Renal cortical epithelial cell (primary cell): ENCODE results near the gene TMEM60. TPM values are rescaled to one million over a fixed set of nuclear protein-coding genes. Genes with fewer than 3 reads are reported as not detected.
A peak's percentile ranks its signal among the peaks of the same experiment; 100 is the strongest.
"Not testable (repeated sequence)": the region's sequence is repeated elsewhere in the genome, so short reads cannot be mapped to it uniquely, and the experiment has no call there.

Experiments used
- DNase-seq: peaks from one replicate; pipeline ENCODE4 v3.0.0-alpha.2; 2011; ENCODE audit warnings: low read depth
- total RNA-seq: library from RNA; depleted of rRNA; stranded (reverse); fragments of >200 nt; gene quantifications from 2 replicates; pipeline ENCODE4 v1.2.3, GENCODE V29; 2014

TMEM60 gene
- 12.0 and 12.9 TPM in 2 replicates for total RNA-seq

GRCh38 chr7:77798394-77799077 is at the start of gene TMEM60, which contains the start of gene PHTF2:
TMEM60 (minus strand) TSS chr7:77798434; CDS start chr7:77794373, 4,061 bp downstream.
PHTF2 (plus strand) TSS chr7:77798773.
- peak; percentile 99 for DNase-seq

DNA sequence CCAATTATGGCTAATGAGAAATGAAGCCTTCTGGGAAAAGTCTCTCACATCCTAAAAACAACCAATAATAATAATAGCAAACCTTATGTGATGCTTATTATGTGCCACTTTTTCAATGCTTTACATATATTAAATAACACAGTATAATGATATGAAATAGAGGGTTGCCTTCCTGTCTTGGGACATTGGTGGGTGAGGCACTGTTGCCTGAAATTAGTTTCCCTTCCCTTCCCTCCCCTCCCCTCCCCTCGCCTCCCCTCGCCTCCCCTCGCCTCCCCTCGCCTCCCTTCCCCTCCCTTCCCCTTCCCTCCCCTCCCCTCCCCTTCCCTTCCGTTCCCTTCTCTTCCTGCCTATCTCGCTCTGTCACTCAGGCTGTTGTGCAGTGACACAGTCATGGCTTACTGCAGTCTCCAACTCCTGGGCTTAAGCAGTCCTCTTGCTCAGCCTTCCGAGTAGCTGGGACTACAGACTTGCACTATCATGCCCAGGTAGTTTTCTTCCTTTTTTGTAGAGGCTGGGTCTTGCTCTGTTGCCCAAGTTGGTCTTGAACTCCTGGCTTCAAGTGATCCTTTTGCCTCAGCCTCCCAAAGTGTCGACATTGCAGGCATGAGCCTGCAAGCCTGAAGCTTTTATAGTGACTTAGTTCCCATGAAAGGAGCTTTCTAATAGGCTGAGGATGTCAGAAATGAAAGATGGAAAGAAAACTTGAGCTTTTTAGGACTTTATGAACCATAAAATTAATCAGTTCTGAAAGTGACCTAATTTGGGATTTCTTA is 48.3 kb upstream of the TMEM60 start:
- no peak for DNase-seq

DNA sequence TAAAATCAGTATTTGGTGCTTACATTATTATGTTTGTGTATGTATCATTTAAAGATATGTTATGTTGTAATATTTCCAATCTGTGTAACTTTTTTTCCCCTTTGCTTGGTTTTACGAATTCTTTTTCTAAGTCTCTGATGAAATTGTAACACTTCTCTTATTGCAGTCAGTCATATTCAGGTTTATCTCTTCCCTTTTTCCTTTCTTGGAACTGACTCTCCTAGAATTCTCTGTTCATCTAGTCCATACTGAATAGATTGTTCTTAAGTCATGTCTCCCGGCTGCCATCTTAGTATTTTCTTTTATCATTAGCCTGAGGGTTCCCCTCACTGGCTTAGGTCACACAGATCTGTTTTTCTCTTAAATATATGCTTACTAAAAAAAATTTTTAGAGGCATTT is 45.0 kb upstream of the TMEM60 start:
- no peak for DNase-seq

DNA sequence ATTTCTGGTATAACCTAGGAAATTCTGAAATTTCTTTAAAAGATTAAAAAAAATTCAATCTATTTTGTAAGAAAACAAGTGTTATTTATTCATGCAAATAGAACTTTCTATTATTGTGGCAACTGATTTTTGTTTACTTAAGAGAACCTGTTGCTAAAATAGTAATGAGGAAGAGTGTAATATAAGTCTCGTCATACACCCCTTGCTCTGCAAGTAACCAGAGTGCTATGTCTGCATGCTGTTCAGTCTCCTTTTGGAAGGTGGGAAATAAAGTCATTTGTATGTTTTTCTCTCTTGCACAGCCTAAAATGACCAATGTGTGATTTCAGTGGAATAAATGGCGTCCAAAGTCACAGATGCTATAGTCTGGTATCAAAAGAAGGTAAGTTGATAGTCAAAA is 41.7 kb upstream of the TMEM60 start:
- DNase-seq, result no peak

GRCh38 chr7:77838929-77839491 is 40.8 kb upstream of the TMEM60 start:
- no peak for DNase-seq

DNA sequence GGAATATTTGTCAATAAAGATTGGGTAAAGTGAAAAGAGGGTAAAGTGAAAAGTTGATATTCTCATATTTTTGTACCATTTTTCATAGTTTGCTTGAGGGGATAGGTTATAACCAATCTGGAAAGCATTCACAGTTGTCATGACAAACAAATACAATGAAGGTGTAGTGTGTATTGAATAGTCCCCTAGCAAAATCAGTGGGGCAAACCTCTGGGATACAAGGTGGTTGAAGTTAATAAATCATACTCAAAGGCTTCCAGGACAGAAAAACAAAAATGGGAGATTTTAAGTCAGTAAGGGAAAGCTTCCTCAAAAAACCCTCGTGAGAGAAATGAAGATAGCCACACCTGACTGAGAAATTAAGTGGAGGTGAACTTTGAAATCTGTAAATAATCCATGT is 39.7 kb upstream of the TMEM60 start:
- no peak for DNase-seq

- no peak for DNase-seq
Measured at GRCh38 chr7:77837275-77837674, 39.0 kb upstream of the TMEM60 start.

DNA sequence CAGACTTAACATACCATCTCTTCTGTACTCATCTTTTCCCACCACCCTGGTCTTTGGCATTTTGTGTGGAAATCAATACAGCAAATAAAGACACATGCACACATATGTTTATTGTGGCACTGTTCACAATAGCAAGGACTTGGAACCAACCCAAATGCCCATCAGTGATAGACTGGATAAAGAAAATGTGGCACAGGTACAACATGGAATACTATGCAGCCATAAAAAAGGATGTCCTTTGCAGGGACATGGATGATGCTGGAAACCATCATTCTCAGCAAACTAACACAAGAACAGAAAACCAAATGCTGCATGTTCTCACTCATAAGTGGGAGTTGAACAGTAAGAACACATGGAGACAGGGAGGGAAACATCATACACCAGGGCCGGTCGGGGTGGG is 38.2 kb upstream of the TMEM60 start:
- not testable (repeated sequence) for DNase-seq

GRCh38 chr7:77833136-77833535 is 34.9 kb upstream of the TMEM60 start:
- no peak for DNase-seq

DNA sequence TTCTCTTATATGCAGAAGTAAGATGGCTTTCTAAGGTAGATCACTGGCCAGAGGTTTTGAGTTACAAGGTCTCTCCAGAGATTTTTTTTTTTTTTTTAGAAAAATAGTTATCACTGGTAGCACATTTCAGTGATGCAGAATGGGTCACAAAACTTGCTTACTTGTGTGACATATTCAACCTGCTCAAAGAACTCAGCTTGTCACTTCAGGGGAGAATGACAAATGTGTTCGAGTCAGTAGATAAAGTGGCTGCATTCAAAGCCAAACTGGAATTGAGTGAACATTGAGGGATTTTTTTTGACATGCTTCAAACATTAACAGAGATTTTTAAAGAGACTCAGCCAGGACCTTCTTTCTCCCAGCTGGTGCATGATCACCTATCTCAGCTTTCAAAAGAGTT is 33.7 kb upstream of the TMEM60 start:
- DNase-seq, result no peak

- DNase-seq, result no peak
Measured at GRCh38 chr7:77831481-77831880, 33.2 kb upstream of the TMEM60 start.

DNA sequence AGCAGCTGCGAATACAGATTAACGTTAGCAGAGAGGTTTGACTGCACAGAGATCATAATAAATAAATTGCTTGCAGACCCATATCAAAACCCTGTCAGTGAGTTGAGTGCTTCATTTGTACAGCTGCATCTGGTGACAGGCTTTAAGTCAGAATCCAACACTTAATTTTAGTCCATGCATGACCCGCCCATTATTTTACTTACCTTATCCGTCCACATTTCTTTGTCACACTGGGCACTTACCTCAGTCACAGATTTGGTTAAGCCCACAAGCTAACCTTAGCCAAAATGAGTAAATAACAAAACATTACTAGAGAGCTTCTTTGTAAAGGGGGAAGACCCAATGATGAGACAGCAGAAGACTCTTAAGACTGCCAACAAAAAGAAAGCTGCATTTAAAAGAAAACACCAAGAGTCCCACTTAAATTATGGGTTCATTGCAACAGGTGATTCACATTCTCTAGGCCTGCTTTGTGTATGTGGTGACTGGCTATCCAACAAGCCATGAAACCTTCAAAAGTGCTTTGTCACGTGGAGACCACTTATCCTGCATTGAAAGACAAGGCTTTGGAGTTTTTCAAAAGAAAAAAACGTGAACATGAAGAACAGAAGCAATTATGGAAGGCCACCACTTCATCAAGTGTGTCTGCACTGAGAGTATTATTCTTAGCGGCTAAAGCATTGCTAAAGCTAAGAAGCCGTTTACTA is 32.6 kb upstream of the TMEM60 start:
- no peak for DNase-seq

DNA sequence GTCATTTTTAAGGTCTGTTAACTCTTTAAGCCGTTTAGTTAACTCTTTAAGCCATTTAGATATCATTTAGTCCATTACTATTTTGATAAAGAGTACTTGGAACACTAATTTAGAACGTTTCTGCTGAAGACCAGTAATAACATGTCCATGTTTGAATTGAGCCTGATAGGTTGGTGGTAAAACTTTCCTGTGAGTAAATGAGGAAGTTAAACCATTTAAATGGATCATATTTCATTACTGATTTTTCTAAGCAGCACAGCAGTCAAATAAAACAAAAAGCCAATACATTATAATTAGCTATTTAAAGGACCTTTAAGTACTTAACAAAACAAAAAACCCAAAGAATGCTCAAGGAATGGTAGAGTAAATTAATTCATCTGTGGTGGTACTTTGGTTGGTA is 29.8 kb upstream of the TMEM60 start:
- no peak for DNase-seq

- no peak for DNase-seq
Measured at GRCh38 chr7:77826300-77826699, 28.1 kb upstream of the TMEM60 start.

DNA sequence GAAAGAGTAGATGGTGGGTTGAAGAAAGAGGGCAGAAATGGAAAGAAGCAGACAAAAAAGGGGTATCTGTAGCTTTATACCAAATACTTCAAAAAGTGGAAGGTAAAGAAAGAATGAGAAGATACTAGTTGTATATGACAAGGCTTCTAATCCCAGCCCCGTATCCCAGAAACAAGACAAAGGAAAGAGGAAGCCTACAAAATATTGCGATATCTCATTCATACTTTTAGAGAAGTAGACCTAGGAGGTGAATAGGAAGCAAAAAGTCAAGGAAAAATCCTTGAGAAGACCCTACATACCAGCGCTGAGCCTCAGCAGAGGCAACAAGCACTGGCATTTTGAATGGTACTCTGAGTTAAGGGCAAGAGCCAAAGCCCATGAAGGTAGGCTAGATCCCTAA is 26.9 kb upstream of the TMEM60 start:
- no peak for DNase-seq

DNA sequence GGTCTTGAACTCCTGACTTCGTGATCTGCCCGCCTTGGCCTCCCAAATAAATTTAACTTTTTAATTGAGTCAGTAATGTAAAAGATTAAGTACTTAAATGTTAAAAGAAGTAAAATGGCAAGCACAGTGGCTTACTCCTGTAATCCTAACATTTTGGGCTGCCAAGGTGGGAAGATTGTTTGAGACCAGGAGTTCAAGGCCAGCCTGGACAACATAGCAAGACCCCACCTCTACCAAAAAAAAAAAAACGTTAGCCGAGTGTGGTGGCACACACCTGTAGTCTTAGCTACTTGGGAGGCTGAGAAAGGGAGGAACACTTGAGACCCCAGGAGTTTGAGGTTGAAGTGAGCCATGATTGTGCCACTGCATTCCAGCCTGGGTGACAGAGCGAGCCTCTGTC is 26.4 kb upstream of the TMEM60 start:
- no peak for DNase-seq

GRCh38 chr7:77823787-77824186 is 25.6 kb upstream of the TMEM60 start:
- DNase-seq, result no peak

- no peak for DNase-seq
Measured at GRCh38 chr7:77822269-77822668, 24.0 kb upstream of the TMEM60 start.

DNA sequence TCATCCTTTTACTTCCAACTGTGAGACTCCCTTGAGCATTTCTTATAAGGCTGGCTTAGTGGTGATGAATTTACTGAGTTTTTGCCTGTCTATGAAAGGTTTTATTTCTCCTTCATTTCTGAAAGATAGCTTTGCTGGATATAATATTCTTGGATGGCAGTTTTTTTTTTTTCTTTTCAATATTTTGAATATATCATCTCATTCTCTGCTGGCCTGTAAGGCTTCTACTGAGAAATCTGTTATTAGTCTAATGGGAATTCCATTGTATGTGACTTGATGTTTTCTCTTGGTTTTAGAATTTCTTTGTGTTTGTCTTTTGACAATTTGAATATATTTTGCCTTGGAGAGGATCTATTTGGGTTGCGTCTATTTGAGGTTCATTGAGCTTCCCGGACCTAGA is 22.7 kb upstream of the TMEM60 start:
- no peak for DNase-seq

DNA sequence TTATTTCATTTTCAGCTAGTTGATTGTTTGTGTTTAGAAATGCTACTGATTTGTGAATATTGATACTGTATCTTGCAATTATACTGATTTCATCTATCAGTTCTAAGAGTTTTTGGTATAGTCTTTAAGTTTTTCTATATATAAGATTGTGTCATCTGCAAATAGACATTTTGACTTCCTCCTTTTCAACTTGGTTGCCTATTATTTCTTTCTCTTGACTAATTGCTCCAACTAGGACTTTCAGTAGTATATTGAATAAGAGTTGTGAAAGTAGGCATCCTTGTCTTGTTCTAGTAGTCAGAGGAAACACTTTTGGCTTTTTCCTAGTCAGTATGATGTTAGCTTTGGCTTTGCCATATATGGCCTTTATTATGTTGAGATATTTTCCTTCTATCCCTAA is 20.8 kb upstream of the TMEM60 start:
- DNase-seq, result no peak

GRCh38 chr7:77813180-77813579 is 14.9 kb upstream of the TMEM60 start:
- no peak for DNase-seq

DNA sequence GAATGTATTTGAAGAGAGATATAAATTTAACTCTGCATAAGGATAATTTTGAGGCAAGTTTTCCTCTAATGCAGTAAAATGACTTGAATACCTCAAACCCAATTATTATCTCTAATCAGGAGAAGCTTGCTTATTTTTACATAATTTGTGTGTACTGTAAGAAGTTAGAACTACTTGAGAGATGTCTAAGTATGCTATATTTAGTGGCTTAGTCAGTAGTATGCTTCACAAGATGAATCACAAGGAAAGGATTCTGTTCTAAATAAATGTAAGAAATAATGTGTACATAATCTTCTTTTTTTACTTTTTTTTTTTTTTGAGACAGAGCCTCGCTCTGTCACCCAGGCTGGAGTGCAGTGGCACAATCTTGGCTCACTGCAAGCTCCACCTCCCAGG is 14.1 kb upstream of the TMEM60 start:
- peak; percentile 38 for DNase-seq
